ENCODE data around the gene CDA.

Gene CDA

GRCh38 chr1:20555025-20555757, 33.7 kb upstream of the CDA start:
- TF ChIP-seq, protein P1, sequence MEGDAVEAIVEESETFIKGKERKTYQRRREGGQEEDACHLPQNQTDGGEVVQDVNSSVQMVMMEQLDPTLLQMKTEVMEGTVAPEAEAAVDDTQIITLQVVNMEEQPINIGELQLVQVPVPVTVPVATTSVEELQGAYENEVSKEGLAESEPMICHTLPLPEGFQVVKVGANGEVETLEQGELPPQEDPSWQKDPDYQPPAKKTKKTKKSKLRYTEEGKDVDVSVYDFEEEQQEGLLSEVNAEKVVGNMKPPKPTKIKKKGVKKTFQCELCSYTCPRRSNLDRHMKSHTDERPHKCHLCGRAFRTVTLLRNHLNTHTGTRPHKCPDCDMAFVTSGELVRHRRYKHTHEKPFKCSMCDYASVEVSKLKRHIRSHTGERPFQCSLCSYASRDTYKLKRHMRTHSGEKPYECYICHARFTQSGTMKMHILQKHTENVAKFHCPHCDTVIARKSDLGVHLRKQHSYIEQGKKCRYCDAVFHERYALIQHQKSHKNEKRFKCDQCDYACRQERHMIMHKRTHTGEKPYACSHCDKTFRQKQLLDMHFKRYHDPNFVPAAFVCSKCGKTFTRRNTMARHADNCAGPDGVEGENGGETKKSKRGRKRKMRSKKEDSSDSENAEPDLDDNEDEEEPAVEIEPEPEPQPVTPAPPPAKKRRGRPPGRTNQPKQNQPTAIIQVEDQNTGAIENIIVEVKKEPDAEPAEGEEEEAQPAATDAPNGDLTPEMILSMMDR (IDR thresholded peaks at IDR 0.05; ENCODE audit: low read depth, low read length): no peak
- peak; percentile 16 for DNase-seq (ENCODE audit: low read depth, low spot score)
- in situ Hi-C loops (cut with HindIII; ENCODE audit: low sequenced_read_pairs): no loop called here
- H3K4me3 ChIP-seq (ENCODE audit: low read depth, low read length): no peak overlapping the region

DNA sequence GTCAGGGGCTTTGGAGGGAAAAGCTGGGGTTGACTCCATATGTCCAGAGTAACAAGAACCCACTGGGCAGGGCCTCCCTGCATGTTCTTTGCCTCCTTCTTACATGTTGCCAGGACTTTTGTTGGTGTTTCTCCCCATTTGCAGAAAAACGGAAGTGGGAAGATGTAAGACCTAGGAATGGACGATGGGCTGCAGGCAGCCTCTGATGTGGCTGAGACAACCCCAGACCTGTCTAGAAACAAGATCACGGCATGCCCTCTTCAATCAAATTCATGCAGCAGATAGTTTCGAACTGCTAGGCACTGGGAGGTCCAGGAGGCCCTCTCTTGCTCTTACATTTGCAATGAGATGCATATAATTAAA, 33.2 kb upstream of the CDA start:
- in situ Hi-C loops (cut with HindIII; ENCODE audit: low sequenced_read_pairs): no loop called here
- TF ChIP-seq, protein P1 (IDR thresholded peaks at IDR 0.05; ENCODE audit: low read depth, low read length): no peak
- H3K4me3 ChIP-seq (ENCODE audit: low read depth, low read length): no peak overlapping the region
- DNase-seq (ENCODE audit: low read depth, low spot score): no peak

DNA sequence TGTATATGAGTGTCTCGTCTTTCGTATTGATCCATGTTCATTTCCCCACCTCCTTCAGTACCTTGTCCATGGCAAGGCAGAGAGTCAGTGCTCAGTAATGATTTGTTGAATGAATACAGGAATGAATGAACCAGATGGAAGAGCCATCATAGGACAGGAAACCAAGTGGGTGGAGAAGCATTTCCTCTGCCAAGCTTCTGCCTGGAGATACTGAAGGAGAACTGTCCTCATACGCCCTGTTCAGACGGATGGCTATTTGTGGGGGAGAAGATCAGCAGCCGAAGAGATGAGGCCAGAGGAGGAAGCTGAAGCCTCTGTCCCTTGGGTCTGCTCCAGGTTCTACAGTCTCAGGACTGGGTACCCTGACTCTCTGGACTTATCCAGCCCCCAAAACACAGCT, 30.7 kb upstream of the CDA start:
- H3K4me3 ChIP-seq (ENCODE audit: low read depth, low read length): no peak overlapping the region
- DNase-seq (ENCODE audit: low read depth, low spot score): no peak
- in situ Hi-C loops (cut with HindIII; ENCODE audit: low sequenced_read_pairs): no loop called here
- TF ChIP-seq, protein P1 (IDR thresholded peaks at IDR 0.05; ENCODE audit: low read depth, low read length): no peak

DNA sequence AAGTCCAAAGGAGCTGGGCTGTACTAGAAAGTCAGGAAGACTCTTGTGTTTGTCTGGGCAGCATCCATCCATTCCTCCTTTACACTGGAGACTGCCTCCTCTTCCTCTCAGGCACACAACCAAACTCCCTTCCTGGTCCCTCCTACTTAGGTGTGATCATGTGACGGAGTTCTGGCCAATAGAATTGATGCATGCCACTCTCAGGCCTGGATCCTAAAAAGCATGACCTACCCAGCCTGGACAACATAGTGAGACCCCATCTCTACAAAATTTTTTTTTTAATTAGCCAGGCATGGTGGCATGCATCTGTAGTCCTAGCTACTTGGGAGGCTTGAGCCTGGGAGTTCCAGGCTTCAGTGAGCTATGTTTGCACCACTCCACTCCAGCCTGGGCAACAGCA, 27.9 kb upstream of the CDA start:
- in situ Hi-C loops (cut with HindIII; ENCODE audit: low sequenced_read_pairs): no loop called here
- DNase-seq (ENCODE audit: low read depth, low spot score): no peak
- TF ChIP-seq, protein P1 (IDR thresholded peaks at IDR 0.05; ENCODE audit: low read depth, low read length): no peak
- H3K4me3 ChIP-seq (ENCODE audit: low read depth, low read length): no peak overlapping the region

- no peak overlapping the region for H3K4me3 ChIP-seq (ENCODE audit: low read depth, low read length)
- no peak for DNase-seq (ENCODE audit: low read depth, low spot score)
- in situ Hi-C loops (cut with HindIII; ENCODE audit: low sequenced_read_pairs): no loop called here
- TF ChIP-seq, protein P1 (IDR thresholded peaks at IDR 0.05; ENCODE audit: low read depth, low read length): no peak
These were observed 23.7 kb upstream of the CDA start for GRCh38 chr1:20565234-20565633.

DNA sequence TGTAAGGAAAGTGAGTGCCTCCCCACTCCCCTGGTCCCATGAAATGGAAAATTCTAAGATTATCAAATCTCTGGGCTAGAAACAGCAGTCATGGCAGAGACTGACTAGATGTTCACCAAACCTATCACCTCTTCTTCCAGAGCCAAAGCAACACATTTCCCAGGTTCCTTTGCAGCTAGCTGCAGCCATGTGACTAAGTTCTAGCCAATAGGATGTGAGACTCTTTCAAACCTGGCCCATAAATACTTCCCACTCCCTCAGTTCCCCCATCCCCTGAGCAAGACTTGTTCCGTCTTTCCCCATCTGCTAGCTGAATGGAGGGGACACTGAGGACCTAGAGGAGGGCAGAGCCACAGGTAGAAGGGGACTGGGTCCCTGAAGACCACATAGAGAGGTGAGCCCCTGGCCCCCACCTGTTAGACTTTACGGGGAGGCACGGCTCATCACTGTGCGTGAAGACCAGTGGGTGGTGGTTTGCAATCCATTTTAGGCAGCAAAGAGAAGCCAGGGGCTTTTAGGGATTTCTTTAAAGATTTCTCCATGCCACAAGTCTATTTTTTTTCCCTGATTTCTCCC, 19.3 kb upstream of the CDA start:
- in situ Hi-C loops (cut with HindIII; ENCODE audit: low sequenced_read_pairs): no loop called here
- no peak for DNase-seq (ENCODE audit: low read depth, low spot score)
- TF ChIP-seq, protein P1 (IDR thresholded peaks at IDR 0.05; ENCODE audit: low read depth, low read length): no peak
- H3K4me3 ChIP-seq (ENCODE audit: low read depth, low read length): no peak overlapping the region
